Lower lobe of right lung (tissue), 2 donors: ENCODE data around the gene DPYD. TPM values are rescaled to one million over a fixed set of nuclear protein-coding genes. Genes with fewer than 3 reads are reported as not detected.

ENCODE experiments used
- ATAC-seq, 2 donors: fragments of 200-7000 bp; cut with Tn5 transposase; one replicate each; pipeline ENCODE4 v1.9.1; 2020 to 2022; ENCODE audit warnings: mild to moderate bottlenecking in 2 of 2, moderate library complexity in 2 of 2
- DNase-seq: peaks from one replicate; pipeline ENCODE4 v3.0.0-alpha.2; 2020
- H3K27ac ChIP-seq: fragments of 200-600 bp; one replicate; pipeline ENCODE4 v1.8.0; 2022
- H3K27me3 ChIP-seq: fragments of 200-600 bp; one replicate; pipeline ENCODE4 v1.8.0; 2022; ENCODE audit warnings: low read depth
- H3K36me3 ChIP-seq: fragments of 200-600 bp; one replicate; pipeline ENCODE4 v1.8.0; 2022; ENCODE audit warnings: mild to moderate bottlenecking
- H3K4me1 ChIP-seq: fragments of 200-600 bp; one replicate; pipeline ENCODE4 v1.8.0; 2022
- H3K4me3 ChIP-seq: fragments of 200-600 bp; one replicate; pipeline ENCODE4 v1.8.0; 2022; ENCODE audit warnings: mild to moderate bottlenecking
- H3K9me3 ChIP-seq: fragments of 200-600 bp; one replicate; pipeline ENCODE4 v1.8.0; 2022
- intact Hi-C: fragments of 100-400 bp; cut with DNase I; formaldehyde crosslinking; loops from one replicate; pipeline ENCODE4 v1.11.0; 2022
- total RNA-seq: library from RNA; stranded (reverse); fragmentation: NEBNext Ultra II Directional; extraction: Animal tissue kit (Norgen Biotek cat#: 25700); gene quantifications from one replicate; pipeline ENCODE4 v1.2.1, GENCODE V29; 2021
- TF ChIP-seq, protein P1 (sequence below): fragments of 200-600 bp; IDR thresholded peaks from one replicate; pipeline ENCODE4 v1.8.0; 2022; ENCODE audit warnings: antibody characterized with exemption, mild to moderate bottlenecking
- donor health status: DM: no; HTN: yes; CAD: no; lungs with severe emphysema.

The DPYD gene
- total RNA-seq, 1 donor from 2014 or later = 91.9 TPM

DNA sequence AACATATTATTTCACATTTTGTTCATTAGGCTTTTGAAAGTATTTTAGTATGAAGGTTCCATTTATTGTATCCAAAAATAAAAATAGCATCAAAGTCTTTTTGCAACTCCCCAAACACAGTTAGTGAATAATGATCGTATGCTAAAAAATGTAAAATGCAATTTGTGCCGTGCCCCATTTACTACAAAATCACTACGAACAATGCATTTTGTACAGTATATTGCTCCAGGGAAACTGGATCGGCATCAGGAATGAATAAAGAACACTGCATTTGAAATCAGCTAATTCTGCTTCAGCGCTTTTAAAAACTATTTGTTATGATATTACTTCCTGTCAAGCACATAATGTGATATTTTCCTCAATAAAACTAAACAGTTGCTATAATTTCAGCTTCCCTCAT lies 547.8 kb downstream of the DPYD start:
- Histone ChIP-seq H3K4me3 (no peak overlapping the region), H3K9me3 (no peaks in the 10 kb centered on the region), H3K27me3 (no peaks in the 10 kb centered on the region), H3K36me3 (no peaks in the 10 kb centered on the region), H3K27ac (no peak overlapping the region), H3K4me1 (no peaks in the 10 kb centered on the region)
- TF ChIP-seq, protein P1, sequence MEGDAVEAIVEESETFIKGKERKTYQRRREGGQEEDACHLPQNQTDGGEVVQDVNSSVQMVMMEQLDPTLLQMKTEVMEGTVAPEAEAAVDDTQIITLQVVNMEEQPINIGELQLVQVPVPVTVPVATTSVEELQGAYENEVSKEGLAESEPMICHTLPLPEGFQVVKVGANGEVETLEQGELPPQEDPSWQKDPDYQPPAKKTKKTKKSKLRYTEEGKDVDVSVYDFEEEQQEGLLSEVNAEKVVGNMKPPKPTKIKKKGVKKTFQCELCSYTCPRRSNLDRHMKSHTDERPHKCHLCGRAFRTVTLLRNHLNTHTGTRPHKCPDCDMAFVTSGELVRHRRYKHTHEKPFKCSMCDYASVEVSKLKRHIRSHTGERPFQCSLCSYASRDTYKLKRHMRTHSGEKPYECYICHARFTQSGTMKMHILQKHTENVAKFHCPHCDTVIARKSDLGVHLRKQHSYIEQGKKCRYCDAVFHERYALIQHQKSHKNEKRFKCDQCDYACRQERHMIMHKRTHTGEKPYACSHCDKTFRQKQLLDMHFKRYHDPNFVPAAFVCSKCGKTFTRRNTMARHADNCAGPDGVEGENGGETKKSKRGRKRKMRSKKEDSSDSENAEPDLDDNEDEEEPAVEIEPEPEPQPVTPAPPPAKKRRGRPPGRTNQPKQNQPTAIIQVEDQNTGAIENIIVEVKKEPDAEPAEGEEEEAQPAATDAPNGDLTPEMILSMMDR = no peak
- intact Hi-C loops = no loop called here
- no peak for DNase-seq
- ATAC-seq = no peak

DNA sequence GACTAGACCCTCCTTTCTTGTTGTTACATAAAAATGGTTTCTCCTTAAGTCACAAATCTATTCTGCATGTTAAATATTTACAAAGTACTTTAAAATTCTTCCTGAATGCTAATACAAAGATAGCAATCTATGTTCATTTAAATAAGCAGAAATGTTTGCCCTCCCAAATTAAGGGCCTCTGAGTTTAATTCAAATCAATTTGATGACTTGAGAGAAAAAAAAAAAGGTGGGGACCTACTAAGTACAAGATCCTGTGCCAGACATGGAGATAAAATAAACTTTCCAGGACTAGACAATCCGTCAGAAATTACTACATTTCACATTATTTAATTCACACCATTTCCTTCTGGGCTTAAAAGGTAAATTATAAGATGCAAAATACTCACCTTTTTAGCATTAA lies 548.3 kb downstream of the DPYD start:
- Histone ChIP-seq H3K9me3 (no peaks in the 10 kb centered on the region), H3K4me1 (no peaks in the 10 kb centered on the region), H3K36me3 (no peaks in the 10 kb centered on the region), H3K27me3 (no peaks in the 10 kb centered on the region), H3K4me3 (no peak overlapping the region), H3K27ac (no peak overlapping the region)
- TF ChIP-seq, protein P1 = no peak
- DNase-seq (no peak), ATAC-seq (no peak)
- intact Hi-C loops = no loop called here

DNA sequence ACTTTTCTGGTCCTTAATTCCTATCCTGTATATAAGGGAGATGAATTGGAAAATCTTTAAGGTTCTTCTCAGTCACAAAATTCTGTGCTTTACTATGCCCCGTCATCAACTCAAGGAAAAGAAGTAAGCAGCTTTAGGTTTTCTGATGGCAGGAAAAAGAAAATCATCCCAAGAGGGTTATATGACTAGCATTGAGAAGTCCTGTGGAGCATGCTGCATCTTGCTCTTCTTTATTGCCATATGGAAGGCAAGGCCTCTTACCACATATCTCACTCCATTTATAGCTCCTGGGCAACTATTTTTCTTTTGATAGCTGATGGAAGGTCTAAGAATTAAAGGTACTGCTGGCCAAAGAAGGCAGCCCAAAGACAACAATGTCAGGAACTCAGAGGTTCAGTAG lies 552.5 kb downstream of the DPYD start:
- no peak overlapping the region for H3K4me3 ChIP-seq
- DNase-seq (no peak), ATAC-seq (no peak)
- intact Hi-C loops = no loop called here
- H3K36me3 ChIP-seq = no peaks in the 10 kb centered on the region
- no peaks in the 10 kb centered on the region for H3K27me3 ChIP-seq
- H3K4me1 ChIP-seq = no peaks in the 10 kb centered on the region
- H3K27ac ChIP-seq = no peak overlapping the region
- H3K9me3 ChIP-seq = no peaks in the 10 kb centered on the region
- TF ChIP-seq, protein P1 = no peak

DNA sequence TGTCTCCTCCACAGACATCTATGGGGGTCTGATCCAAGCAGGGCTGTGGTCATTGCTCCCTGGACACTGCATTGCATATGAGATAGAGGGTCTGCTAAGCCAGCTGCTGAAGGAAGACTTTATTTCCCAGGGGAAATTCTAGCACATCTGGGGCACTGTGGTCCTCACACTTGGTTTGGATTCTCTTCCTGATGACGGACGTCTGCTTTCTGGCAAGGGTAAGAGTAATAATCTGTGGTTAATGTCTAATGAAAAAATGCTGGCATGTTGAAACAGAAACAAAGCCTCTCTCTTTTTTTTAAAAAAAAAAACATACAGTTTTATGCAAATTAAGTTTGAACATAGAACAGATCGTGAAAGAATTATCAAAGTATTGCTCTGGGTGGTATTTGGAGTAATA lies 553.9 kb downstream of the DPYD start:
- DNase-seq (no peak), ATAC-seq (no peak)
- TF ChIP-seq, protein P1 = no peak
- H3K9me3 ChIP-seq = no peaks in the 10 kb centered on the region
- H3K4me1 ChIP-seq = no peaks in the 10 kb centered on the region
- no peak overlapping the region for H3K27ac ChIP-seq
- H3K4me3 ChIP-seq = no peak overlapping the region
- intact Hi-C loops = no loop called here
- H3K36me3 ChIP-seq = no peaks in the 10 kb centered on the region
- no peaks in the 10 kb centered on the region for H3K27me3 ChIP-seq

DNA sequence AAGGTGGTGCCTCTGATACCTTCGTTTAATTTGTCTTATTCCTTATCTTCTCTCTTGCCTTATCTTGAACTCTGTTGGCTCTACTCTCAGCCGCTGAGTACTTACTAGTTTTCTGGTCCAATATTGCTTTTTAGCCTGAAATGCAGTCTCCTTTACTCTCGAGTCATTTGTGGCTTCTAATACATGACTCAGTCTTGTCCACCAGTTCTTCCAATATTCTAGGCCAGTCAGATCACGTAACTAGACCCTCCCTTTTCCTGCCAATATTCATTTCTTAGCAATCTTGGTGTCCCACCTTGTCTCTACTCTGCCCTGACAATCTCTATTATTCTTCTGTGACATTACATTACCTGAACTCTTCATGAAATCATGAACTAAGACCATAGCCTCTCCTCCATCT lies 555.8 kb downstream of the DPYD start:
- Histone ChIP-seq H3K27ac (no peak overlapping the region), H3K27me3 (no peaks in the 10 kb centered on the region), H3K36me3 (no peaks in the 10 kb centered on the region), H3K9me3 (no peaks in the 10 kb centered on the region), H3K4me3 (no peak overlapping the region), H3K4me1 (no peaks in the 10 kb centered on the region)
- ATAC-seq = no peak
- TF ChIP-seq, protein P1 = no peak
- intact Hi-C loops = no loop called here
- no peak for DNase-seq

DNA sequence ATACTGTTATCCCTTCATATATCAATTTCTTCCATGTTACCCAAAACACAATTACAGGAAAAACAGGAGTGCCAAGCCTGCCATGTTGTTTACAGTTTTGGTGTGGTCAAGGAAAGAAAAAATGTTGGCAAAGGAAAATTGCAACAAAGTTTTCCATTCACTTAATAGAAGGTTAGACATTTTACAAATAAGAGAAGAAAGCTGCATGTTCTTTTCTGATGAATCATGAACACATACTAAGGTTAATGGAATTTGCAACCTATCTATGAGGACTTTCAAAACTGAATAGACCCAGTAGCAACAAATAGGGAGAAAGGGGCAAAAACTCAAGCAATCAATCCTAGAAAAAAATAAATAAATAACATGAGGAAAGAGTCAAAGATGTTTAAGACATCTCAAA lies 556.7 kb downstream of the DPYD start:
- no peaks in the 10 kb centered on the region for H3K4me1 ChIP-seq
- no peak for DNase-seq
- TF ChIP-seq, protein P1 = no peak
- H3K36me3 ChIP-seq = no peaks in the 10 kb centered on the region
- no peak overlapping the region for H3K27ac ChIP-seq
- intact Hi-C loops = no loop called here
- no peak overlapping the region for H3K4me3 ChIP-seq
- no peaks in the 10 kb centered on the region for H3K27me3 ChIP-seq
- ATAC-seq = no peak
- no peaks in the 10 kb centered on the region for H3K9me3 ChIP-seq
